DOHH2 (cell line): ENCODE data around the gene SMC1B.

Experiments used
- EZH2phosphoT487 ChIP-seq: fragments of 200-600 bp; sonication (generic); IDR thresholded peaks from 2 replicates; pipeline ENCODE4 v1.6.1; 2017; ENCODE audit warnings: borderline replicate concordance, mild to moderate bottlenecking, antibody characterized with exemption, low read length, moderate library complexity, mixed read lengths
- TF ChIP-seq, protein P1 (sequence below): fragments of 200-600 bp; sonication (generic); IDR thresholded peaks from one replicate; pipeline ENCODE4 v1.5.1; 2014; ENCODE audit warnings: antibody characterized with exemption, mild to moderate bottlenecking, low read depth, low read length; ENCODE audit not compliant: poor library complexity, severe bottlenecking

GRCh38 chr22:45341498-45341897 lies 71.9 kb downstream of the SMC1B start:
- TF ChIP-seq, protein P1, sequence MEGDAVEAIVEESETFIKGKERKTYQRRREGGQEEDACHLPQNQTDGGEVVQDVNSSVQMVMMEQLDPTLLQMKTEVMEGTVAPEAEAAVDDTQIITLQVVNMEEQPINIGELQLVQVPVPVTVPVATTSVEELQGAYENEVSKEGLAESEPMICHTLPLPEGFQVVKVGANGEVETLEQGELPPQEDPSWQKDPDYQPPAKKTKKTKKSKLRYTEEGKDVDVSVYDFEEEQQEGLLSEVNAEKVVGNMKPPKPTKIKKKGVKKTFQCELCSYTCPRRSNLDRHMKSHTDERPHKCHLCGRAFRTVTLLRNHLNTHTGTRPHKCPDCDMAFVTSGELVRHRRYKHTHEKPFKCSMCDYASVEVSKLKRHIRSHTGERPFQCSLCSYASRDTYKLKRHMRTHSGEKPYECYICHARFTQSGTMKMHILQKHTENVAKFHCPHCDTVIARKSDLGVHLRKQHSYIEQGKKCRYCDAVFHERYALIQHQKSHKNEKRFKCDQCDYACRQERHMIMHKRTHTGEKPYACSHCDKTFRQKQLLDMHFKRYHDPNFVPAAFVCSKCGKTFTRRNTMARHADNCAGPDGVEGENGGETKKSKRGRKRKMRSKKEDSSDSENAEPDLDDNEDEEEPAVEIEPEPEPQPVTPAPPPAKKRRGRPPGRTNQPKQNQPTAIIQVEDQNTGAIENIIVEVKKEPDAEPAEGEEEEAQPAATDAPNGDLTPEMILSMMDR: no peak
- no peak for TF ChIP-seq EZH2phosphoT487
